ENCODE measurements around the gene ADORA1.

Gene ADORA1

GRCh38 chr1:203121186-203122015 is 6.1 kb upstream of the ADORA1 start:
- no peak for DNase-seq (ENCODE audit: low read depth in 2 of 2)

GRCh38 chr1:203122159-203122558 is 5.4 kb upstream of the ADORA1 start:
- DNase-seq (ENCODE audit: low read depth in 2 of 2), result no peak

GRCh38 chr1:203124011-203124410 is 3.5 kb upstream of the ADORA1 start:
- DNase-seq (ENCODE audit: low read depth in 2 of 2), result no peak

GRCh38 chr1:203124546-203125317 is 2.8 kb upstream of the ADORA1 start:
- no peak for DNase-seq (ENCODE audit: low read depth in 2 of 2)

GRCh38 chr1:203126151-203126865 is 1.2 kb upstream of the ADORA1 start:
- DNase-seq (ENCODE audit: low read depth in 2 of 2), result no peak

- no peak for DNase-seq (ENCODE audit: low read depth in 2 of 2)
Observed at GRCh38 chr1:203126866-203127665, 460 bp upstream of the ADORA1 start.

GRCh38 chr1:203128431-203128715 is 847 bp downstream of the ADORA1 start:
- no peak for DNase-seq (ENCODE audit: low read depth in 2 of 2)

- no peak for DNase-seq (ENCODE audit: low read depth in 2 of 2)
Observed at GRCh38 chr1:203128716-203129500, 1.4 kb downstream of the ADORA1 start.

GRCh38 chr1:203129501-203130231 is 2.1 kb downstream of the ADORA1 start:
- no peak for DNase-seq (ENCODE audit: low read depth in 2 of 2)

GRCh38 chr1:203130358-203130985 is 2.9 kb downstream of the ADORA1 start:
- no peak for DNase-seq (ENCODE audit: low read depth in 2 of 2)

GRCh38 chr1:203131548-203132200 is 4.1 kb downstream of the ADORA1 start:
- DNase-seq (ENCODE audit: low read depth in 2 of 2), result no peak

GRCh38 chr1:203133970-203134725 is 6.6 kb downstream of the ADORA1 start:
- no peak for DNase-seq (ENCODE audit: low read depth in 2 of 2)

GRCh38 chr1:203135636-203136305 is 8.2 kb downstream of the ADORA1 start:
- no peak for DNase-seq (ENCODE audit: low read depth in 2 of 2)

- DNase-seq (ENCODE audit: low read depth in 2 of 2), result no peak
Observed at GRCh38 chr1:203136409-203137042, 9.0 kb downstream of the ADORA1 start.

GRCh38 chr1:203137324-203137723 is 9.8 kb downstream of the ADORA1 start:
- no peak for DNase-seq (ENCODE audit: low read depth in 2 of 2)

GRCh38 chr1:203138066-203138465 is 10.5 kb downstream of the ADORA1 start:
- DNase-seq (ENCODE audit: low read depth in 2 of 2), result no peak

- DNase-seq (ENCODE audit: low read depth in 2 of 2), result no peak
Observed at GRCh38 chr1:203139976-203140475, 12.5 kb downstream of the ADORA1 start.

Measured in stimulated activated CD4-positive, alpha-beta T cell treated with anti-CD3 and anti-CD28 coated beads, Interleukin-15, amount 100 ng/mL, for 48 hours (primary cell).